ENCODE data around the gene PSMB7. TPM values are rescaled to one million over a fixed set of nuclear protein-coding genes. Genes with fewer than 3 reads are reported as not detected.

PSMB7 gene
- total RNA-seq, 4 donors from 2014 or later, result 149 to 187 (median 165) TPM

DNA sequence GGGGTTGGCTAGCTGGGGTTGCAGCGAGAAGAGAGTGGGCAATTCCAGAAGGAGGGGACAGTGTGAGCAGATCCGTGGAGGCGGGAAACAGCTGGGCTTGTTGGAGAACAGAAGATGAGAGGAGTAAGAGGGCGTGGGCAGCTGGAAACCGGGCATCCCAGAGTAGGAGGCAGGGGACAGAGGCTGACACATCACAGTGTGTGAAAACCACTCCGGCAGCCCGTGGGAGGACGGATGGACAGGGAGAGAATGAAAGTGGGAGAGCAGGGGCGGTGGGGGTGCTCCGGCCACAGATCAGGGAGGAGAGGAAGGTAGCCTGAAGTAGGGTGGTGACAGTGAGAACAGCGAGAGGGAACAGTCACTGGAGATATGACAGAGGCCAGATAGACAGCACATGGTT lies 8.3 kb upstream of the PSMB7 start:
- TF ChIP-seq POLR2A (IDR thresholded peaks at IDR 0.05), result no peak
- TF ChIP-seq, protein P1, sequence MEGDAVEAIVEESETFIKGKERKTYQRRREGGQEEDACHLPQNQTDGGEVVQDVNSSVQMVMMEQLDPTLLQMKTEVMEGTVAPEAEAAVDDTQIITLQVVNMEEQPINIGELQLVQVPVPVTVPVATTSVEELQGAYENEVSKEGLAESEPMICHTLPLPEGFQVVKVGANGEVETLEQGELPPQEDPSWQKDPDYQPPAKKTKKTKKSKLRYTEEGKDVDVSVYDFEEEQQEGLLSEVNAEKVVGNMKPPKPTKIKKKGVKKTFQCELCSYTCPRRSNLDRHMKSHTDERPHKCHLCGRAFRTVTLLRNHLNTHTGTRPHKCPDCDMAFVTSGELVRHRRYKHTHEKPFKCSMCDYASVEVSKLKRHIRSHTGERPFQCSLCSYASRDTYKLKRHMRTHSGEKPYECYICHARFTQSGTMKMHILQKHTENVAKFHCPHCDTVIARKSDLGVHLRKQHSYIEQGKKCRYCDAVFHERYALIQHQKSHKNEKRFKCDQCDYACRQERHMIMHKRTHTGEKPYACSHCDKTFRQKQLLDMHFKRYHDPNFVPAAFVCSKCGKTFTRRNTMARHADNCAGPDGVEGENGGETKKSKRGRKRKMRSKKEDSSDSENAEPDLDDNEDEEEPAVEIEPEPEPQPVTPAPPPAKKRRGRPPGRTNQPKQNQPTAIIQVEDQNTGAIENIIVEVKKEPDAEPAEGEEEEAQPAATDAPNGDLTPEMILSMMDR (IDR thresholded peaks at IDR 0.05), result no peak
- DNase-seq (ENCODE audit: low spot score in 2 of 2), result peak in 1 of 2 donors; percentile 83
- intact Hi-C loops (cut with DNase I; ENCODE audit: low total_unique reads), result no loop called here
- WGBS, 2 donors, result 53 to 54% methylated on average over 11 of the region's 11 CpGs
- no peak overlapping the region for H3K4me3 ChIP-seq (ENCODE audit: low read depth, poor library complexity, severe bottlenecking)

DNA sequence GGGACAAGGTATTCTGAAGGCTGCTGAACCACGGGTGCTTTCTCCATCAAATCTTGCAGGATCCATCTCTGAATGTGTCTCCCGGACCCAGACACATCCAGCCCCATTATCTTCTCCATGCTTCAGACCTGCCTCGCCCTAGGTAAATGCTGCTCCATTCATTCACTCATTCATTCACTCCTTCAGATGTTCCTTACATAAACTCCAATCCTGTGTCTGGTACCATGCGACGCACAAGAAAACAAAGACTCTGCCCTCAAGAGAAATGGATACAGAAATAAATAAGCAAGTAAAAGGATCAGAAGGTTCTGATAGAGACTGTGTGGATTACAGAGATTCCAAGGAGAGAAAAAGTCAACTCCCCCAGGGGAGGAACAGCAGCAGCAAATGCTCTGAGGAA lies 7.9 kb upstream of the PSMB7 start:
- WGBS, 2 donors, result 84 to 85% methylated on average over 5 of the region's 5 CpGs
- TF ChIP-seq, protein P1 (IDR thresholded peaks at IDR 0.05), result no peak
- TF ChIP-seq POLR2A (IDR thresholded peaks at IDR 0.05), result no peak
- H3K4me3 ChIP-seq (ENCODE audit: low read depth, poor library complexity, severe bottlenecking), result no peak overlapping the region
- intact Hi-C loops (cut with DNase I; ENCODE audit: low total_unique reads), result no loop called here
- DNase-seq (ENCODE audit: low spot score in 2 of 2), result no peak

DNA sequence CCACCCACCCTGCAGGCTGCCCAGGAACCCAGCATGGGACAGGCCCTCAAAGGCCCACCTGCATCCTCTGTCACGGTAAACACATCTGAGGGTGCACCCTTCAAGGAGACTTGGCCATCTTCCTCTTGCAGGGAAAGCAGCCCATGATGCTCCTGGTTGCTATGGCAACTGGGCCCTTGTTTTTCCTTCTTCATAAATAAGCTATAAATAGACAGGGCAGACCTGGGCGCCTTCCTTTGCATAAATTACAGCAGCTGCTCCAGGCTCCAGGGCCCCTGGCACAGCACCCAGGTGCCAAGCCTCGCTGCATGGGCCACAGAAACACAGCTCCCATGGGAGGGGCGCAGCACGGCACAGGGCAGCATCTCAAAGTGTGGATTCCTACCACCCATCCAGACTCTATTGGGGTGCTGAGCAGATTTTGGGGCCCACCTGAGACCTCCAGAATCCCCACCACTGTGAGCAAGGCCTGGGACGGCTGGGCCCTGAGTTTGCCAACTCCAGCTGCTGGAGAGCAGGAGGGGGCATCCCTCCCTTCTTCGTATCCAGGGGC lies 5.8 kb upstream of the PSMB7 start:
- intact Hi-C loops (cut with DNase I; ENCODE audit: low total_unique reads), result no loop called here
- WGBS, 2 donors, result 47 to 65% methylated on average over 5 to 7 of the region's 7 CpGs
- peak in 1 of 2 donors; percentile 66 for DNase-seq (ENCODE audit: low spot score in 2 of 2)
- H3K4me3 ChIP-seq (ENCODE audit: low read depth, poor library complexity, severe bottlenecking), result no peak overlapping the region
- TF ChIP-seq POLR2A (IDR thresholded peaks at IDR 0.05), result no peak

DNA sequence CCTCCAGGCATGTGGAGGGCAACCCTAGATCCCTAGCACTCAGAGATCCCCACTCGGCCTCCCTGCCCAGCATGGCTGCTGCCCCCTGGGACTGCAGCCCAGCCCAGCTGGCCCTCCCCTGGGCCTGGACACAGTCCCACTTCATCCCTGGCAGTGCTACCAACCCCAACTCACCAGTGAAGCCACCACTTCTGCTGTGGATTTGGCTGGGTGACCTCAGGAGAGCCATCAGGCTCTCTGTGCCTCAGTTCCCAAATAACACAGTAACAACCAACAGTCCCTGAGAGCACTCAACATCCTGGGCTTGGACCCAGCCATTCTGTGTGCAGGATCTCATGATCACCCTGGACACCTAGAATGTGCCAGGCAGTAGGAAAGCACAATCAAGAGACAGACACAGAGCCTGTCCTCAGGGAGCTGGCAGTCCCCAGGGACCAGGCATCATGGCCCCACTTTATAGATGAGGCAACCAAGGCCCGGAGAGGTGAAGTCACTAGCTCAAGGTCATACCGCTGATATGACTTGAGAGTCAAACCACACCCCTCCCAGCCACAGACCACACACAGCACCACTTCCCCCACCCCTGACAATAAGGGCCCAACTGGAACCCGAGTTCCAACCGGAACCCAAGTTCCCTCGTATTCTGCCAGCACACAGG lies 4.7 kb upstream of the PSMB7 start:
- 60 to 77% methylated on average over 6 of the region's 6 CpGs for WGBS, 2 donors
- TF ChIP-seq, protein P1 (IDR thresholded peaks at IDR 0.05), result no peak
- no peak for TF ChIP-seq POLR2A (IDR thresholded peaks at IDR 0.05)
- H3K4me3 ChIP-seq (ENCODE audit: low read depth, poor library complexity, severe bottlenecking), result no peak overlapping the region
- intact Hi-C loops (cut with DNase I; ENCODE audit: low total_unique reads), result loop anchor here (2.0 to 5.0 kb wide), 2 partner anchors 25 to 122 kb away; no protein-coding TSS in a partner anchor
- peak in 1 of 2 donors; percentile 68 for DNase-seq (ENCODE audit: low spot score in 2 of 2)

GRCh38 chr9:124415852-124416484 lies 726 bp upstream of the PSMB7 start:
- peak in 1 of 2 donors; percentile 82 for DNase-seq (ENCODE audit: low spot score in 2 of 2)
- 80% methylated on average over 17 of the region's 17 CpGs for WGBS, 2 donors
- H3K4me3 ChIP-seq (ENCODE audit: low read depth, poor library complexity, severe bottlenecking), result no peak overlapping the region
- intact Hi-C loops (cut with DNase I; ENCODE audit: low total_unique reads), result loop anchor here (5.0 kb wide), 1 partner anchor 126 kb away; no protein-coding TSS in a partner anchor
- TF ChIP-seq POLR2A (IDR thresholded peaks at IDR 0.05), result no peak
- TF ChIP-seq, protein P1 (IDR thresholded peaks at IDR 0.05), result no peak

DNA sequence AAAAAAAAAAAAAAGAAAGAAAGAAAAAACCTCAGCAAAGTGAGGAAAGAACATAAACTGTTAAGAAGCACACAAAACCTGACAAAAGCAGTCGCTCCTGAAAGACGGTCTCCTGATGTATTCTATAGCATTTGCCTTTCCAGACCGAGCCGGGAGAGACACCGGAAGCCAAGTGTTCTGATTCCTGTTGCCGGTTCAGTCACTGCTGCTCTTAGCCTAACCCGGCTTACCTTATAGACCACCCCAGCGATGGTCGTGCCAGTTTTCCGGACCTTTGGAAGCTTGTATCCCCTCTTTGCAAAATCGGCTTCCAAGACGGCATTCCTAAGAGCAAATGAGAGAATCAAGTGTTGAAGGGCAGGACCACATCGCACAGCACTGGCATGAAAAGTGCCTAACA lies 630 bp downstream of the PSMB7 start:
- intact Hi-C loops (cut with DNase I; ENCODE audit: low total_unique reads), result loop anchor here (5.0 kb wide), 1 partner anchor 128 kb away; no protein-coding TSS in a partner anchor
- no peak for DNase-seq (ENCODE audit: low spot score in 2 of 2)
- H3K4me3 ChIP-seq (ENCODE audit: low read depth, poor library complexity, severe bottlenecking), result peak overlapping the region; percentile 51
- no peak for TF ChIP-seq POLR2A (IDR thresholded peaks at IDR 0.05)
- TF ChIP-seq, protein P1 (IDR thresholded peaks at IDR 0.05), result no peak
- 9 to 18% methylated on average over 13 of the region's 13 CpGs for WGBS, 2 donors

All from lower leg skin (tissue), 4 donors.